GM12865 (cell line): Measurements from ENCODE around the gene COA5.

Source experiments
- DNase-seq: peaks from one replicate; pipeline ENCODE4 v3.0.0; 2010; ENCODE audit warnings: low read depth
- H3K4me3 ChIP-seq: 2 replicates; pipeline ENCODE4 v1.5.1; 2011; ENCODE audit warnings: mild to moderate bottlenecking, low read depth, low read length, control low read depth
- TF ChIP-seq, protein P1 (sequence below): IDR thresholded peaks from 2 replicates; pipeline ENCODE4 v1.5.1; 2011; ENCODE audit warnings: low read length, control low read depth, low read depth, inconsistent platforms; ENCODE audit not compliant: insufficient read depth; ENCODE audit errors: missing control alignments

The COA5 gene

DNA sequence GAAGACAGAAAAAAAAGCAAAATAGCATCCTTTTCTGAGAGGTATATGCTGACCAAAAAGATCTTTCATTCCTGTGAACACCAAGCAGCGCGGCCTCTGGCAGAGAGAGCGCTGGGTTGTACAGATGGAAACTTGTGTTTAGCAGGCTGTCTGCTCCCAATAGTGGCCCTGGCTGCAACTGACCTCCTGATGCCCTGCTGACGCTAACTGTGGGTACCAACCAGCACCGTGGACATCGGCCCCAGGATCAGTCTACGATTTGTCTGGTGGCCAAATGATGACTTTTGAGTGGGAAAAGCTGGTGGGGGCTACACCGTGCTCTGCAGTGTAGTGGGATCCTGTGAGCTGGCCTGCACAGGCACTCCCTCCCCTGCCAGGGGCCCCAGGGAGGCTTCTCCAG lies 15.7 kb downstream of the COA5 start:
- no peak for DNase-seq
- no peak overlapping the region for H3K4me3 ChIP-seq
- TF ChIP-seq, protein P1, sequence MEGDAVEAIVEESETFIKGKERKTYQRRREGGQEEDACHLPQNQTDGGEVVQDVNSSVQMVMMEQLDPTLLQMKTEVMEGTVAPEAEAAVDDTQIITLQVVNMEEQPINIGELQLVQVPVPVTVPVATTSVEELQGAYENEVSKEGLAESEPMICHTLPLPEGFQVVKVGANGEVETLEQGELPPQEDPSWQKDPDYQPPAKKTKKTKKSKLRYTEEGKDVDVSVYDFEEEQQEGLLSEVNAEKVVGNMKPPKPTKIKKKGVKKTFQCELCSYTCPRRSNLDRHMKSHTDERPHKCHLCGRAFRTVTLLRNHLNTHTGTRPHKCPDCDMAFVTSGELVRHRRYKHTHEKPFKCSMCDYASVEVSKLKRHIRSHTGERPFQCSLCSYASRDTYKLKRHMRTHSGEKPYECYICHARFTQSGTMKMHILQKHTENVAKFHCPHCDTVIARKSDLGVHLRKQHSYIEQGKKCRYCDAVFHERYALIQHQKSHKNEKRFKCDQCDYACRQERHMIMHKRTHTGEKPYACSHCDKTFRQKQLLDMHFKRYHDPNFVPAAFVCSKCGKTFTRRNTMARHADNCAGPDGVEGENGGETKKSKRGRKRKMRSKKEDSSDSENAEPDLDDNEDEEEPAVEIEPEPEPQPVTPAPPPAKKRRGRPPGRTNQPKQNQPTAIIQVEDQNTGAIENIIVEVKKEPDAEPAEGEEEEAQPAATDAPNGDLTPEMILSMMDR: no peak

DNA sequence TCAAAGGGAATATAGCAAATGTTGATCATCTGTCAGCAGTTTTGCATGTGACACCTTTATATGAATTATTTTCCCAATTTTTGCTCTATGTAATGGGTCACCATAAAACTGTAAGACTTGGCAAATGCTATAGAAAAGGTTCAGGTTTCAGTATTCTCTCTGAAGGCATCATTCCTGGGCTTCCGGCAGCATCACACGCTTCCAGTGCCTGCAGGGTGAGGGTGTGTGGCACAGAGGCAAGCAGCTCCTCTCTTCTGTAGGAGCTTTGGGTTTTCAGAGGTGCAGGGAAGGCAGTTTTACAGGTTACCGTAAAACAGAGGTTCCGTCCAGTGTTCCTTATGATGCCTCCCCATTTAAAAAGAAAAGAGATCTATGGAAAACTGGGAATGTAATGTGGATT lies 18.8 kb downstream of the COA5 start:
- no peak overlapping the region for H3K4me3 ChIP-seq
- DNase-seq: no peak
- TF ChIP-seq, protein P1: no peak

DNA sequence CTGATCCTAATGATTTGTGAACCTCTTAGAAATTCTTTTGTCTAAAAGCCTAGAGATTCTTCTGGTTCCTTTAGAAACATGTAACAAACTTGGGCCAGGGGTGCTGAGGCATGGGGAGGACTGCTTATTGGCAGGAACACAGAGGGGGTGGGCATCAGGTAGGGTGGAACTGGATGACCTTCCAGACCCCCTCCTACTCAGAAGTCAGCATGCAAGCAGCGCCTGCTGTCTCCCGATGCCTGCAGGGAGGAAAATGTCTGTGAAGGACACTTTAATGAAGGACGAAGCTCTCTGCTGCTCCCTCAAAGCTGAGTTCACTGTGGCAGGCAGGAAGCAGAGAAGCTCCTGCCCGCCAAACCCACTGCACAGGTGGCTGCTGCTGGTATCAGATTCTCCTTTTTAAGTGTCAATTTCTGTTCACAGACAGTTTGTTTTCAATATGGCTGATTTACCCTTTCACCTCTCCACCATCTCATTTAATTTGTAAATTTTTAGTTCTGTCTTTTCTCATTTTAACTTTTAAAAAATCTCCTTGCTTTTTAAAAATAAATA lies 19.4 kb downstream of the COA5 start:
- TF ChIP-seq, protein P1: no peak
- DNase-seq: no peak
- no peak overlapping the region for H3K4me3 ChIP-seq

DNA sequence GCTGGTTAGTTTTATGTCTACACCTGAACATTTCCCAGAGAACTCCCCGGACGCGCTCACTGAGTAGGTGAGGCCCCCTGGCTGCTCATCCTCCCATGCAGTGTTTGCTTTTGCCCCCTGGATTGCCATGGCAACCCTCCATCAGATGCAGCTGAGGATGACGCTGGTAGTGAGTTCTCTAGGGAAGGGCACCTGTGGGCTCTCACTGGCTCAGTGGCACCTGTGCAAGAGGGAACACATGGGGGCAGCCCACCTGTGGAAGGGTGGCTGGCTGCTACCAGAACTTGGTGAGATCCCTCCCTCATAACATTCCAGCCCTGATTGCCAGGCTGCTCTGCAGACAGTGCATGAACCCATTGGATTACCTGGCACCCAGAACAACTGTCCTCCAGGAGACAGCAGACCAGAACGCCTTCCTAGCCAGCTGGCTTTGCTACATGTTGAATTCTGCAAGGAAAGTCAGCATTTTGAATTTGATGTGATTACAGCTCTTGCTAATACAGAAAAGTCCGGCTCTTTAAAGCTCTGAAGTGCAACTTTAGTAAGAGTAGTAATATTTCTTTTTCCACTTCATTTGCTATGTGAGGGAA lies 21.7 kb downstream of the COA5 start:
- DNase-seq: no peak
- TF ChIP-seq, protein P1: no peak
- H3K4me3 ChIP-seq: no peak overlapping the region

DNA sequence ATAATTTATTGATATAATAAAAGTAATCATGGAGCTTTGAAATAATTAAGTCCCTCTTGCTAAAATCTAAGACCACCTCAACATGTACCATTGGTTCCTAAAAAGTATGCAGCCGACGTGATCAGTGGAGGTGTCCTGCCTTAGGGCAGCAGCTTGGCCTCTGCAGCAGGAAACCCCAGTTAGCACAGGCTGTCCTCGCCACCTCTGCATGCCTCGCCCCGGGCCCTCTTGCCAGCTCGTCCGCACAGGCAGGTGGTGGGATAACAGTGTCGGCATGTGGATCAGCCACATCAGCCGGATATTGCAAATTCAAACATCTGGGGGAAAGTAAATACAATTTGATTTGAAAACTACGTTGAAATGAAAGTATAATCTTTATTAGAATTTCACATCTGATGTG lies 22.9 kb downstream of the COA5 start:
- H3K4me3 ChIP-seq: no peak overlapping the region
- no peak for DNase-seq
- TF ChIP-seq, protein P1: no peak

DNA sequence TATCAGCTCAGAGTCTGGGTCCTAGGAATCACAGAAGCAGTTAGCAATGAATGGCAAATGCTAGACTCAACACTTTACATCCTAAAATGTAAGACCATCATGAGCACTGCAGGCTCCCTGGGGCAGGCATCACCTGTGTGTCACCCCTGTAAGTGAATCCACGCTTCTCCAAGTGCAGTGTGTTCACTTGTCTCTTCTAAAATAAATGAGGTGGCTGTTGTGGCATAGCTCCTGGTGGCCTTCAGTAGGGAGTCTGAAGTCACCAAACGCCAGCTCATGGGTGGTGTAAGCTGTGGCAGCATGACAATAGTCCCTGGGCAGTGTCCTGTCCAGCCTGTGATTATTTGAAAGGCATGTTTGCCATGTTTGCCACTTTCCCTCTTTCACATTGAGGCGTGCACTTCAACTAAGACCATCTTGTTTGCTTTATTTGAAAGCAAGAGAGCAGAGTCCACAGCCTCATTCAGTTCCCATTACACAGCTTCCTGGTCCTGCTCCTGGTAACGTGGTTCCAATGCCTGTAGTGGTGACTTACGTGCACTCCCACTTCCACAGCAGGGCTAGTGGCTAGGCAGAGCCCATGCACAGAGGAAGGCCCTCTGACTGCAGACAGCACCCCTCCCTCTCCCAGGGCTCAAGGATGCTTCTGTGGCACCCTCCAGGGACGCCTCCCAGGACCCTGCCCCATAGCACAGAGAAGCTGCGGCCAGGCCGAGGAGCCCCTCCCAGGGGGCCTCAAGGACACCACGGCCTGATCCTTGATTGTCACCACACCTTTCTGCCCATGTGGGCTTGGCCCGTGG lies 24.3 kb downstream of the COA5 start:
- no peak for DNase-seq
- TF ChIP-seq, protein P1: no peak
- H3K4me3 ChIP-seq: no peak overlapping the region
